Fibroblast of mammary gland (primary cell): ENCODE measurements around the gene ATP5ME.

Experiments
- DNase-seq: peaks from one replicate; pipeline ENCODE4 v3.0.0-alpha.2; 2010; ENCODE audit warnings: low read depth
- H3K4me3 ChIP-seq: 2 replicates; pipeline ENCODE4 v1.5.1; 2011; ENCODE audit warnings: low read depth, mild to moderate bottlenecking, low read length, moderate library complexity; ENCODE audit not compliant: control insufficient read depth
- TF ChIP-seq, protein P1 (sequence below): conservative IDR thresholded peaks from 2 replicates; pipeline ENCODE4 v1.5.1; 2011; ENCODE audit warnings: low read depth, low read length, inconsistent platforms; ENCODE audit not compliant: control insufficient read depth, insufficient read depth

The ATP5ME gene, protein sequence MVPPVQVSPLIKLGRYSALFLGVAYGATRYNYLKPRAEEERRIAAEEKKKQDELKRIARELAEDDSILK

DNA sequence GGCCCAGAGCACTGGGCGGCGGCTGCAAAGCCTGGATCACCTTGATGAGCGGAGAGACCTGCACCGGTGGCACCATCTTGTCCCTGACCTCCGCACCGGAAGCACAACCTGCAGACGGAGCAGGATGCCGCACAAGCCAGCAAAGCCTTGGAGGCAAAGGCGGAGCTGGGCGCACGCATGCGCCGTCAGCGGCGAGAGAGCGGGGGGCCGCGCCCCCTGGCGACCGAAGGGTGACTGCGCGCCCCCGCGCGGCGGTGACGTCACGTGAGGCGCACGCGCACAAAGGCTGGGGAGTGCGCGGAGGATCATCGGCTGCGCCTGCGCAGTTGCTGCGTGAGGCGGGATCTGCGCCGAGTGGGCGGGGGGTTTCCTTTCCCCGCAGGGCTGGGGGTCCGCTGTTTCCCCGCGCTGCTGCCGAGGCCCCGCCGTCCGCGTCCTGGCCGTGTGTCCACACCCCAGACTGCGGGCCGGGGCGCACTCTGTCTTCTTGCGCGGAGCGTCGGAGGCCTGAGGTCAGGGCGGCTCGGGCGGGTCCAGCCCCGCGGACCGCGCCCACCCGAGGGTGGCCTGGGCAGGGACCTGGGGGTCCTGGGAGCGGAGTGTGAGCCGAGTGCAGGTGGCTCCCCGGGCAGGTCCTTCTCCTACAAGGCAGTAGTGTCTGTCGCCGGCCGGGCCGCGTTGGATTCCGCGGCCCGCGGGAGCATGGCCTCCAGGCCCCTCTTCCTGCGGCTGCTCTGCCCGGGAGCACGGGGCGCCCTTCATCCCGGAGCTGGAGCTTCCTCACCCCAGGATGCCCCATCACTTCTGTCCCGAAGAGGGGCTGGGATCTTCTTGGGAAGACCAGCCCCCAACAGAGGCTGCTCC, at the start of gene ATP5ME, which contains the start of gene MYL5:
Gene ATP5ME, minus strand, starts transcription at position 105 of the 864 bp plus-strand sequence. Its CDS starts 29 bp downstream, at position 76.
Gene MYL5, plus strand, starts transcription at position 371 of the 864 bp plus-strand sequence. CDS start 3,485 bp downstream, outside the sequence.
- TF ChIP-seq, protein P1, sequence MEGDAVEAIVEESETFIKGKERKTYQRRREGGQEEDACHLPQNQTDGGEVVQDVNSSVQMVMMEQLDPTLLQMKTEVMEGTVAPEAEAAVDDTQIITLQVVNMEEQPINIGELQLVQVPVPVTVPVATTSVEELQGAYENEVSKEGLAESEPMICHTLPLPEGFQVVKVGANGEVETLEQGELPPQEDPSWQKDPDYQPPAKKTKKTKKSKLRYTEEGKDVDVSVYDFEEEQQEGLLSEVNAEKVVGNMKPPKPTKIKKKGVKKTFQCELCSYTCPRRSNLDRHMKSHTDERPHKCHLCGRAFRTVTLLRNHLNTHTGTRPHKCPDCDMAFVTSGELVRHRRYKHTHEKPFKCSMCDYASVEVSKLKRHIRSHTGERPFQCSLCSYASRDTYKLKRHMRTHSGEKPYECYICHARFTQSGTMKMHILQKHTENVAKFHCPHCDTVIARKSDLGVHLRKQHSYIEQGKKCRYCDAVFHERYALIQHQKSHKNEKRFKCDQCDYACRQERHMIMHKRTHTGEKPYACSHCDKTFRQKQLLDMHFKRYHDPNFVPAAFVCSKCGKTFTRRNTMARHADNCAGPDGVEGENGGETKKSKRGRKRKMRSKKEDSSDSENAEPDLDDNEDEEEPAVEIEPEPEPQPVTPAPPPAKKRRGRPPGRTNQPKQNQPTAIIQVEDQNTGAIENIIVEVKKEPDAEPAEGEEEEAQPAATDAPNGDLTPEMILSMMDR: peak; percentile 41
- H3K4me3 ChIP-seq: peak within 1 kb of the TSS; percentile 78
- peak; percentile 94 for DNase-seq

DNA sequence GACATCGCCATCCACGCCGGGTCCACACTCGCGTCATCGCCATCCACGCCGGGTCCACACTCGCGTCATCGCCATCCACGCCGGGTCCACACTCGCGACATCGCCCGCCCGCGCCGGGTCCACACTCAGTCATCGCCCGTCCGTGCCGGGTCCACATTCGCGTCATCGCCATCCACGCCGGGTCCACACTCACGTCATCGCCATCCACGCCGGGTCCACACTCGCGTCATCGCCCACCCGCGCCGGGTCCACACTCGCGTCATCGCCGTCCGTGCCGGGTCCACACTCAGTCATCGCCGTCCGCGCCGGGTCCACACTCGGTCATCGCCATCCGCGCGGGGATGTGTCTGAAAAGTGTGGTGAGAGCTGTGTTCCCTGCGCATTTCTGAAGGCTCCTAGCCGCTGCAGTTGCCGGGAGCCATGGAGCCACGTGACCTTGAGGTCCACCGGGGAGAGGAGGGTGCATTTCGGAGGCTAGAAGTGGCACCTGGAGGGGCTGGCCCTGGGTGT, 48.8 kb upstream of the ATP5ME start:
- H3K4me3 ChIP-seq: no peak overlapping the region
- TF ChIP-seq, protein P1: no peak
- no peak for DNase-seq

DNA sequence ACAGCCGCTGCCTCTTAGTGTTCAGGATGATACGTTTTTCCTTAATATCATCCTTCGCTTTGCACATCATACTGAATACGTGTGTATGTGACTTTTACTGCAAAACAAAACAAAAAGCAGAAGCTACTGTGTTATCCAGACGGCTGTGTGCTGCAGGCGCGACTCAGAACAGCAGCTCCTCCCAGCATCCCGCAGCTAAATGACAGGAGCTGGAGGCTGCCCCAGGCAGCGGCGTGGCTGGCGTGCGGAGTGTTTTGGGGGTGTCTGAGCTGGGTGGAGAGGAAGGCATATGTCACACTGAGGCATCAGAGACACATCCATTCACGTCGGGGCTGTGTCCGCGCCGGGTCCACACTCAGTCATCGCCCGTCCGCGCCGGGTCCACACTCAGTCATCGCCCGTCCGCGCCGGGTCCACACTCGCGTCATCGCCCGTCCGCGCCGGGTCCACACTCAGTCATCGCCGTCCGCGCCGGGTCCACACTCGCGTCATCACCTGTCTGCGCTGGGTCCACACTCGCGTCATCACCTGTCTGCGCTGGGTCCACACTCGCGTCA, 48.2 kb upstream of the ATP5ME start:
- TF ChIP-seq, protein P1: no peak
- DNase-seq: no peak

DNA sequence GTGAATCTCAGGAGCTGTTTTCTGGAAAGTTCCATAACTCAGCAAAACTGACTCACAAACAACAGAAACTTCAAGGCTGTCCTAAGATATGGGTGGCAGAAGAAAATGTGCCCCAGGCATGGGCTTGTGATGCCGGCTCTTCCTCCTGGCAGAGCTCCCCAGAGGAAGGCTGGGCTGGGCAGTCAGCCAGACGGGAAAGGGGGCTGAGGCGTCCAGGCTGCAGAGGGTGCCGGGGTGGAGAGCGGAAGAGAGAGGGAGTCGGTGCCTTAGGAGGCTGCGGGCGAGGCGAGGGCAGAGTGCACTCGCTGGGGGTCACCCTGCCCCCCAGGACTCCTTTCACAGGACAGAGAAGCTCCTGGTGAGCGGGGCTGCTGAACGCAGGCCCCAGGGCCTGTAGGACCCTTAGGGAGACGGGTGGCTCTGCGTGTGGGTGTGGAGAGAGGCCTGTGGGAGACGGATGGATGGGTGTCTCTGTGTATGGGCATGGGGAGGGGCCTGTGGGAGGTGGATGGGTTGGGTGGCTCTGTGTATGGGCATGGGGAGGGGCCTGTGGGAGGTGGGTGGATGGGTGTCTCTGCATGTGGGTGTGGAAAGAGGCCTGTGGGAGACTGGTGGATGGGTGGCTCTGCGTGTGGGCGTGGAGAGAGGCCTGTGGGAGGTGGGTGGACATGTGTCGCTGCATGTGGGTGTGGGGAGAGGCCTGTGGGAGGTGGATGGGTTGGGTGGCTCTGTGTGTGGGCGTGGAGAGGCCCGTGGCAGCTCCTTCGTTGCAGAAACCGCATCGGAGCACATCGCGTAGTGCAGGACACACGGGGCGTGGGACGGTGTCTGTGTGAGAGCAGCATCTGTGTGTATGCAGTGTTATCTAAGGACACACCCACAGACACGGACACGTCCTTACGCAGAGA, 47.4 kb upstream of the ATP5ME start:
- peak; percentile 30 for DNase-seq
- TF ChIP-seq, protein P1: no peak
- no peak overlapping the region for H3K4me3 ChIP-seq

More for the DNA sequence above, 48.2 kb upstream of the ATP5ME start:
- H3K4me3 ChIP-seq: no peak overlapping the region

DNA sequence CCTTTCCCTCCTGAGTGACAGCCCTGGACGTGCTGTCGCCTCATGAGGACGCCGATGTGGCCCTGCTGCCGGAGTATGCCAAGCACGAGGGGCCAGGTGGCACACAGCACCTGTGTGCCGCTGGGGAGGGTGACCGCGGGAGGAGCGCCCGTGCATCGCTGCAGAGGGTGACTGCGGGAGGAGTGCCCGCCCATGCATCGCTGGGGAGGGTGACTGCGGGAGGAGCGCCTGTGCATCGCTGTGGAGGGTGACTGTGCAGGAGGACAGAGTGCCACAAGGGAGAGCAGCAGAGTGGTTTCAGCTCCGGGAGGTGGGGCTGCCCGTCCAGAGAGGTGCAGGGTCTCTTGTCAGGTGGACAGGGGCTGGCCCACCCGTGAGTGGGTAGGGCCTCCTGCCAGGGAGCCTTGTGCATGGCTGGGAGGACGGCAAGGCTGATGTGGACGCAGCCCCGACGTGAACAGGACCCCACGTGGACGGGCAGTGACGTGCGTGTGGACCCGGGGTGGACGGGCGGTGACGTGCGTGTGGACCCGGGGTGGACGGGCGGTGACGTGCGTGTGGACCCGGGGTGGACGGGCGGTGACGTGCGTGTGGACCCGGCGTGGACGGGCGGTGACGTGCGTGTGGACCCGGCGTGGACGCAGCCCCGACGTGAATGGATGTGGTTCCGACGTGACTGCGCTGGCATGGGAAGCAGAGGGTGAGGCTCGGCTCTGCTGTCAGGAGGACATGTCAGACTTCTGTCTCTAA, 46.2 kb upstream of the ATP5ME start:
- H3K4me3 ChIP-seq: no peak overlapping the region
- TF ChIP-seq, protein P1: no peak
- no peak for DNase-seq

DNA sequence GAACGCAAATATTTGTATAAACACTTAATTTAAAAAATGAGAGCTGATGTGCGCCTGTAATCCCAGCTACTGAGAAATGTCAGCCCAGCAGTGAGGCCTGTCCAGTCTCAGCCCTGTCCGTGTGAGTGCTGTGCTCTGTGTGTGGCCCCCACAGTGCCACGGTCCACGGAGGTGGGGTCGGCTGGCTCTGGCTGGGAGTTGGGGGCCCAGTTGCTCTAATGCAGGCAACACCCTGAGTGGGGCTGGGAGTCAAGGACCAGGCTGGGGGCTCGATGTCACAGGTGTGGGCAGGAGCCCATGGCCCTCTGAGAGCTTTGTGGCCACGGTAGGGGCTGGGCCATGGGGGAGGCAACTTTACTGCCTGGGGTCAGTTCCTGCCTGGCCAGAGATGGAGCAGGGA, 44.4 kb upstream of the ATP5ME start:
- no peak for DNase-seq
- H3K4me3 ChIP-seq: no peak overlapping the region
- TF ChIP-seq, protein P1: no peak
